HepG2 (cell line): ENCODE measurements around the gene RPS8. TPM values are rescaled to one million over a fixed set of nuclear protein-coding genes. Genes with fewer than 3 reads are reported as not detected.

Experiments
- ATAC-seq: fragments of 200-7000 bp; cut with Tn5 transposase; 3 replicates; pipeline ENCODE4 v1.9.1; 2020; ENCODE audit warnings: mild to moderate bottlenecking, moderate library complexity
- BruUV-seq: library from RNA; stranded (reverse); fragments of 400-500 nt; replicated peaks from 2 replicates; lab custom pipeline; 2021; lab: Mats Ljungman, UMichigan
- CTCF ChIA-PET: fragments of 300-600 bp; formaldehyde crosslinking; extraction: SDS; loops from one replicate; lab custom pipeline; 2021; ENCODE audit warnings: low total read pairs, inconsistent platforms, low intra/inter-chr PET ratio; lab: Yijun Ruan, JAX
- POLR2A ChIA-PET: fragments of 350-600 bp; sonication (Branson Sonifier 250); formaldehyde crosslinking; loops from one replicate; lab custom pipeline; 2020; ENCODE audit warnings: antibody characterized with exemption, inconsistent platforms; lab: Yijun Ruan, JAX
- DNase-seq: peaks from one replicate; pipeline ENCODE4 v3.0.0-alpha.2; 2015; ENCODE audit warnings: low spot score
- FAIRE-seq: peaks from 3 replicates; lab custom pipeline; 2011; peaks lifted over from hg19 to GRCh38; lab: Jason Lieb, UNC
- H2AFZ ChIP-seq: one replicate; pipeline ENCODE4 v1.6.1; 2011; ENCODE audit warnings: low read length, inconsistent platforms
- H3K27ac ChIP-seq: fragments of 300-600 bp; 3 replicates; pipeline ENCODE4 v1.8.0; 2011; ENCODE audit warnings: mixed run types, mild to moderate bottlenecking, mixed read lengths, low read length, inconsistent platforms; ENCODE audit not compliant: insufficient read depth; ENCODE audit errors: extremely low read length
- H3K27me3 ChIP-seq, 2 experiments: fragments of 200-600 bp in 1 of 2; 2 replicates in 1 of 2; 3 replicates in 1 of 2; pipeline versions ENCODE4 v1.6.0 to v1.8.0; 2011; ENCODE audit warnings: low read length in 2 of 2, mild to moderate bottlenecking in 2 of 2, moderate library complexity in 2 of 2, inconsistent platforms in 1 of 2; ENCODE audit not compliant: insufficient read depth in 2 of 2, control insufficient read depth in 1 of 2
- H3K36me3 ChIP-seq, 2 experiments: fragments of 200-600 bp in 1 of 2; replicated peaks in 1 of 2; 2 replicates in 1 of 2; 3 replicates in 1 of 2; pipeline versions ENCODE4 v1.5.1 to v1.8.0; 2011; ENCODE audit warnings: low read length in 2 of 2, inconsistent platforms in 1 of 2; ENCODE audit not compliant: insufficient read depth in 2 of 2, control insufficient read depth in 1 of 2
- H3K4me1 ChIP-seq: 2 replicates; pipeline ENCODE4 v1.5.1; 2012; ENCODE audit warnings: low read length, inconsistent platforms; ENCODE audit not compliant: insufficient read depth
- H3K4me2 ChIP-seq: 2 replicates; pipeline ENCODE4 v1.6.0; 2011; ENCODE audit warnings: low read depth, low read length, inconsistent platforms
- H3K4me3 ChIP-seq, 3 experiments: fragments of 200-600 bp in 1 of 3; sonication (generic), shearing (Covaris generic) in 1 of 3; replicated peaks in 1 of 3; 2 replicates each; pipeline ENCODE4 v1.5.1; 2011 to 2016; ENCODE audit warnings: low read length in 3 of 3, inconsistent platforms in 2 of 3, low read depth in 2 of 3, mild to moderate bottlenecking in 2 of 3, control low read depth in 1 of 3, mixed read lengths in 1 of 3; ENCODE audit not compliant: insufficient read depth in 1 of 3
- H3K79me2 ChIP-seq: one replicate; pipeline ENCODE4 v1.6.1; 2011; ENCODE audit warnings: low read length, inconsistent platforms; ENCODE audit not compliant: insufficient read depth
- H3K9ac ChIP-seq: 2 replicates; pipeline ENCODE4 v1.6.0; 2011; ENCODE audit warnings: mild to moderate bottlenecking, low read depth, low read length, inconsistent platforms; ENCODE audit not compliant: insufficient read depth
- H3K9me3 ChIP-seq: 2 replicates; pipeline ENCODE4 v1.5.1; 2012; ENCODE audit warnings: mild to moderate bottlenecking, low read length
- H4K20me1 ChIP-seq: 2 replicates; pipeline ENCODE4 v1.6.0; 2011; ENCODE audit warnings: inconsistent platforms, mild to moderate bottlenecking, low read length, moderate library complexity; ENCODE audit not compliant: insufficient read depth
- ARNT ChIP-seq: fragments of 450-650 bp; IDR thresholded peaks from 2 replicates; pipeline ENCODE4 v1.6.1; 2017
- CCAR2 ChIP-seq: fragments of 200-400 bp; formaldehyde crosslinking; optimal IDR thresholded peaks from 2 replicates; pipeline ENCODE3; 2018; ENCODE audit warnings: low read depth, mild to moderate bottlenecking, low read length, moderate library complexity
- HOXA9 ChIP-seq: sonication (generic); formaldehyde crosslinking; IDR thresholded peaks from 2 replicates; pipeline ENCODE4 v1.8.1; 2022; ENCODE audit warnings: missing genetic modification reagents, mild to moderate bottlenecking, moderate library complexity, borderline replicate concordance
- JUN ChIP-seq: sonication (generic); formaldehyde crosslinking; IDR thresholded peaks from 2 replicates; pipeline ENCODE4 v1.4.0; 2020; ENCODE audit warnings: mild to moderate bottlenecking, missing genetic modification reagents
- PREB ChIP-seq: sonication (generic); formaldehyde crosslinking; IDR thresholded peaks from 2 replicates; pipeline ENCODE4 v1.4.0; 2020; ENCODE audit warnings: missing genetic modification reagents
- SALL2 ChIP-seq: sonication (generic); formaldehyde crosslinking; IDR thresholded peaks from 2 replicates; pipeline ENCODE4 v1.8.1; 2023; ENCODE audit warnings: mild to moderate bottlenecking, missing genetic modification reagents, inconsistent platforms
- ZFP41 ChIP-seq: sonication (generic); formaldehyde crosslinking; IDR thresholded peaks from 2 replicates; pipeline ENCODE4 v1.4.0; 2020; ENCODE audit warnings: mild to moderate bottlenecking, missing genetic modification reagents, borderline replicate concordance
- ZNF142 ChIP-seq: sonication (generic); formaldehyde crosslinking; IDR thresholded peaks from 2 replicates; pipeline ENCODE4 v1.4.0; 2020; ENCODE audit warnings: missing genetic modification reagents
- ZNF24 ChIP-seq: fragments of 450-650 bp; IDR thresholded peaks from 2 replicates; pipeline ENCODE4 v1.6.1; 2017; ENCODE audit warnings: antibody characterized with exemption, mild to moderate bottlenecking
- ZNF576 ChIP-seq: sonication (generic); formaldehyde crosslinking; IDR thresholded peaks from 2 replicates; pipeline ENCODE4 v1.4.0; 2020; ENCODE audit warnings: mild to moderate bottlenecking, missing genetic modification reagents
- ZNF609 ChIP-seq: sonication (generic); formaldehyde crosslinking; IDR thresholded peaks from 2 replicates; pipeline ENCODE4 v1.4.0; 2020; ENCODE audit warnings: mild to moderate bottlenecking, missing genetic modification reagents, borderline replicate concordance
- ZNF670 ChIP-seq: sonication (generic); formaldehyde crosslinking; IDR thresholded peaks from 2 replicates; pipeline ENCODE4 v1.8.0; 2022; ENCODE audit warnings: mild to moderate bottlenecking, missing genetic modification reagents, borderline replicate concordance
- WGBS: methylation state at CpG from one replicate; pipeline ENCODE4 v1.1.6; 2017; ENCODE audit warnings: low lambda C conversion rate; 5-methylcytosine and 5-hydroxymethylcytosine counted together
- in situ Hi-C: cut with HindIII; loops from 2 replicates; pipeline ENCODE4 v1.10.0; 2017; ENCODE audit warnings: low pct_unique_long_range_greater_than_20kb; ENCODE audit not compliant: extremely low pct_ligation_motif_present
- intact Hi-C: fragments of 100-400 bp; cut with micrococcal nuclease; formaldehyde crosslinking; loops from one replicate; pipeline ENCODE4 v1.10.0; 2022; ENCODE audit not compliant: unreplicated experiment
- polyA plus RNA-seq, 8 experiments: library from polyadenylated mRNA; depleted of rRNA in 3 of 8; stranded (reverse) in 7 of 8; unstranded in 1 of 8; fragments of >200 nt; fragmentation: Illumina TruSeq in 4 of 8; extraction: Trizol in 4 of 8; gene quantifications; 2 replicates each; pipeline versions ENCODE4 v1.2.1 to v1.2.3, GENCODE V29; 2011 to 2016; ENCODE audit warnings: low read depth in 4 of 8, missing spikeins in 1 of 8, mixed read lengths in 1 of 8; ENCODE audit not compliant: insufficient read depth in 1 of 8
- total RNA-seq, 5 experiments: library from RNA; depleted of rRNA; stranded (reverse); fragments of >200 nt; fragmentation: Illumina TruSeq; extraction: Trizol; gene quantifications; 2 replicates each; pipeline ENCODE4 v1.2.3, GENCODE V29; 2016; ENCODE audit warnings: low read depth in 1 of 5

RPS8 gene
- total and polyA plus RNA-seq, 2 of the 13 experiments (the other 11 are each of a cell fraction or from before 2014, with no cell fraction given), result 2,628 to 2,822 TPM

- Histone ChIP-seq H2AFZ (no peak overlapping the region), H3K9me3 (no peaks in the 10 kb centered on the region), H4K20me1 (no peaks in the 10 kb centered on the region), H3K9ac (no peak overlapping the region), H3K4me1 (no peaks in the 10 kb centered on the region), H3K36me3 (peaks cover 48 to 88% of the 10 kb centered on the region in 2 experiments), H3K4me2 (no peak overlapping the region), H3K27me3 (no peaks in the 10 kb centered on the region), H3K27ac (no peak overlapping the region), H3K4me3 (no peak overlapping the region), H3K79me2 (no peaks in the 10 kb centered on the region)
- 100% methylated on average over 2 of the region's 2 CpGs for WGBS
- FAIRE-seq, result no peak
- in situ Hi-C loops (no loop called here), intact Hi-C loops (no loop called here)
- no TSS peak for BruUV-seq
- no peak for DNase-seq
- no peak for TF ChIP-seq CCAR2
- no peak for TF ChIP-seq ZFP41
- no peak for TF ChIP-seq SALL2 (CRISPR knock-in tag)
- no peak for TF ChIP-seq ZNF24
- no peak for TF ChIP-seq ZNF609
- TF ChIP-seq ZNF142, result no peak
- no peak for TF ChIP-seq ZNF670
- TF ChIP-seq PREB (CRISPR knock-in tag), result no peak
- no peak for TF ChIP-seq JUN (CRISPR knock-in tag)
- no peak for TF ChIP-seq HOXA9 (CRISPR knock-in tag)
- no peak for TF ChIP-seq ARNT
- no peak for TF ChIP-seq ZNF576 (CRISPR knock-in tag)
- no peak for ATAC-seq
- POLR2A ChIA-PET, result no interaction called here
- CTCF ChIA-PET, result no interaction called here
Observed at GRCh38 chr1:44757420-44757819, 17.9 kb upstream of the RPS8 start.
